Measurements from ENCODE around the gene FAM163B. TPM values are rescaled to one million over a fixed set of nuclear protein-coding genes. Genes with fewer than 3 reads are reported as not detected.

The FAM163B gene
- total RNA-seq, 1 donor from 2014 or later, result not detected

- no peak overlapping the region for H3K4me3 ChIP-seq (ENCODE audit: insufficient read depth, low read depth, low read length)
- no peak overlapping the region for H3K9ac ChIP-seq (ENCODE audit: low read length)
- no peaks in the 10 kb centered on the region for H4K20me1 ChIP-seq (ENCODE audit: insufficient read depth, low read length)
- DNase-seq (ENCODE audit: low read depth) (no peak), FAIRE-seq (no peak)
- H3K27ac ChIP-seq (ENCODE audit: low read depth, low read length), result no peak overlapping the region
- H3K4me1 Mint-ChIP-seq (ENCODE audit: low read depth, unreplicated experiment), result peaks cover 3% of the 10 kb centered on the region
- H2AFZ ChIP-seq (ENCODE audit: low read depth, low read length), result no peak overlapping the region
- H3K9me3 Mint-ChIP-seq (ENCODE audit: unreplicated experiment), result peaks cover 6% of the 10 kb centered on the region
- TF ChIP-seq EZH2 (IDR thresholded peaks at IDR 0.05; ENCODE audit: insufficient read depth, low read length) (no peak), CTCF (IDR thresholded peaks at IDR 0.05; ENCODE audit: insufficient read depth, low read depth, low read length) (no peak)
- no peaks in the 10 kb centered on the region for H3K36me3 ChIP-seq (ENCODE audit: insufficient read depth, low read length)
- no peak overlapping the region for H3K4me2 ChIP-seq (ENCODE audit: low read length)
- H3K4me1 ChIP-seq (ENCODE audit: insufficient read depth, low read length), result no peaks in the 10 kb centered on the region
- no peaks in the 10 kb centered on the region for H3K9me3 ChIP-seq (ENCODE audit: insufficient read depth, low read depth, low read length)
- H3K27me3 Mint-ChIP-seq (ENCODE audit: low read depth, unreplicated experiment), result peaks cover 82% of the 10 kb centered on the region
- peaks cover 52% of the 10 kb centered on the region for H3K27me3 ChIP-seq (ENCODE audit: insufficient read depth, low read length)
- H3K36me3 Mint-ChIP-seq (ENCODE audit: low read depth, unreplicated experiment), result peaks cover 3% of the 10 kb centered on the region
- H3K27ac Mint-ChIP-seq (ENCODE audit: unreplicated experiment), result no peak overlapping the region
- no peaks in the 10 kb centered on the region for H3K79me2 ChIP-seq (ENCODE audit: insufficient read depth, low read length)
- no peak overlapping the region for H3K4me3 Mint-ChIP-seq (ENCODE audit: unreplicated experiment)
Measured at GRCh38 chr9:133618726-133619125, 9.5 kb upstream of the FAM163B start.

GRCh38 chr9:133616643-133617405, 7.6 kb upstream of the FAM163B start:
- Mint-ChIP-seq H3K27me3 (ENCODE audit: low read depth, unreplicated experiment) (peaks cover 85% of the 10 kb centered on the region), H3K27ac (ENCODE audit: unreplicated experiment) (no peak overlapping the region), H3K4me1 (ENCODE audit: low read depth, unreplicated experiment) (peaks cover 3% of the 10 kb centered on the region), H3K9me3 (ENCODE audit: unreplicated experiment) (peaks cover 7% of the 10 kb centered on the region), H3K36me3 (ENCODE audit: low read depth, unreplicated experiment) (peaks cover 3% of the 10 kb centered on the region), H3K4me3 (ENCODE audit: unreplicated experiment) (no peak overlapping the region)
- H3K27ac ChIP-seq (ENCODE audit: low read depth, low read length), result no peak overlapping the region
- no peak overlapping the region for H3K4me2 ChIP-seq (ENCODE audit: low read length)
- H3K4me1 ChIP-seq (ENCODE audit: insufficient read depth, low read length), result no peaks in the 10 kb centered on the region
- H3K27me3 ChIP-seq (ENCODE audit: insufficient read depth, low read length), result peaks cover 51% of the 10 kb centered on the region
- no peak overlapping the region for H2AFZ ChIP-seq (ENCODE audit: low read depth, low read length)
- no peak overlapping the region for H3K4me3 ChIP-seq (ENCODE audit: insufficient read depth, low read depth, low read length)
- FAIRE-seq (no peak), DNase-seq (ENCODE audit: low read depth) (no peak)
- TF ChIP-seq EZH2 (IDR thresholded peaks at IDR 0.05; ENCODE audit: insufficient read depth, low read length), result no peak
- TF ChIP-seq CTCF (IDR thresholded peaks at IDR 0.05; ENCODE audit: insufficient read depth, low read depth, low read length), result no peak
- H3K9ac ChIP-seq (ENCODE audit: low read length), result no peak overlapping the region
- no peaks in the 10 kb centered on the region for H3K79me2 ChIP-seq (ENCODE audit: insufficient read depth, low read length)
- H4K20me1 ChIP-seq (ENCODE audit: insufficient read depth, low read length), result no peaks in the 10 kb centered on the region
- H3K36me3 ChIP-seq (ENCODE audit: insufficient read depth, low read length), result no peaks in the 10 kb centered on the region
- H3K9me3 ChIP-seq (ENCODE audit: insufficient read depth, low read depth, low read length), result no peaks in the 10 kb centered on the region

DNA sequence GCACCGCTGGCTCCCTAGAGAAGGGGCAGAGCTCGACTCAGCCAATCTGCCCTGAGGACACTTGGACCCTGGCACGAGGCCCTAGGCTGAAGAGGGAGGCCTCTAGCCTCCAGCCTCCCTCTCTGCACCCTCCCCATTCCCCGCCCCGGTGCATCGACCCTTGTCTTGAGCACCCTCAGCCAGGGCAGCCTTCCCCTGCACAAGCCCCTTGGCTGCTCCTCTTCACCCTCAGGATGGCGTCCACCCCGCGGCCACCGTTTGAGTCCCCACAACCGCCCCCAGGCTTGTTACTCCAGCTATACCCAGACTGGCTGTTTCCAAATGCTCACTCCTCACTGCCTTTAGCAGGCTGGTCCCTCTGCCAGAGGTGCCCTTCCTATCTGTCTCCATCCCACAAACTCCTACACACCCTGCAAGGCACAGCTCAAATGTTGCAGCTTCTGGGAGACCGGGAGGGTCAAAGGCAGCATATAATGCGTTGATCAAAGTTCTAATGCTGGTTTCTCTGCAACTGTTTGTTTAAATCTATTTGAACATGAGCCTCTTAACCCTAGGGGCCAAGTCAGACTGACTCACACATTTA, 6.5 kb upstream of the FAM163B start:
- peaks cover 50% of the 10 kb centered on the region for H3K27me3 ChIP-seq (ENCODE audit: insufficient read depth, low read length)
- H3K27ac ChIP-seq (ENCODE audit: low read depth, low read length), result no peak overlapping the region
- FAIRE-seq (no peak), DNase-seq (ENCODE audit: low read depth) (no peak)
- no peak overlapping the region for H3K4me3 Mint-ChIP-seq (ENCODE audit: unreplicated experiment)
- peaks cover 3% of the 10 kb centered on the region for H3K4me1 Mint-ChIP-seq (ENCODE audit: low read depth, unreplicated experiment)
- H4K20me1 ChIP-seq (ENCODE audit: insufficient read depth, low read length), result no peaks in the 10 kb centered on the region
- no peak overlapping the region for H3K4me3 ChIP-seq (ENCODE audit: insufficient read depth, low read depth, low read length)
- H3K4me2 ChIP-seq (ENCODE audit: low read length), result no peak overlapping the region
- H3K27me3 Mint-ChIP-seq (ENCODE audit: low read depth, unreplicated experiment), result peaks cover 85% of the 10 kb centered on the region
- H3K27ac Mint-ChIP-seq (ENCODE audit: unreplicated experiment), result no peak overlapping the region
- H3K9me3 ChIP-seq (ENCODE audit: insufficient read depth, low read depth, low read length), result no peaks in the 10 kb centered on the region
- H3K36me3 ChIP-seq (ENCODE audit: insufficient read depth, low read length), result no peaks in the 10 kb centered on the region
- H2AFZ ChIP-seq (ENCODE audit: low read depth, low read length), result no peak overlapping the region
- peaks cover 3% of the 10 kb centered on the region for H3K9me3 Mint-ChIP-seq (ENCODE audit: unreplicated experiment)
- no peak for TF ChIP-seq CTCF (IDR thresholded peaks at IDR 0.05; ENCODE audit: insufficient read depth, low read depth, low read length)
- TF ChIP-seq EZH2 (IDR thresholded peaks at IDR 0.05; ENCODE audit: insufficient read depth, low read length), result no peak
- H3K4me1 ChIP-seq (ENCODE audit: insufficient read depth, low read length), result no peaks in the 10 kb centered on the region
- H3K36me3 Mint-ChIP-seq (ENCODE audit: low read depth, unreplicated experiment), result peaks cover 3% of the 10 kb centered on the region
- H3K79me2 ChIP-seq (ENCODE audit: insufficient read depth, low read length), result no peaks in the 10 kb centered on the region
- H3K9ac ChIP-seq (ENCODE audit: low read length), result no peak overlapping the region
